T-cell (primary cell): ENCODE measurements around the gene PADI2. TPM values are rescaled to one million over a fixed set of nuclear protein-coding genes. Genes with fewer than 3 reads are reported as not detected.

Source experiments
- ATAC-seq, 4 experiments: fragments of 200-7000 bp in 3 of 4; fragments of 150-1000 bp in 1 of 4; cut with Tn5 transposase; replicated peaks in 1 of 4; 1 replicate in 3 of 4; 2 replicates in 1 of 4; pipeline ENCODE4 v1.10.0; 2021; ENCODE audit warnings: moderate library complexity in 3 of 4, mild to moderate bottlenecking in 2 of 4, moderate number of reproducible peaks in 1 of 4
- CTCF ChIA-PET, 2 donors: fragments of 300-600 bp; sonication (Branson Sonifier 250); formaldehyde crosslinking; loops; one replicate each; lab custom pipeline; 2022; ENCODE audit warnings: antibody characterized with exemption in 2 of 2; lab: Charles Lee
- POLR2A ChIA-PET, 2 donors: fragments of 300-600 bp; sonication (Branson Sonifier 250); formaldehyde crosslinking; loops; one replicate each; lab custom pipeline; 2022; ENCODE audit warnings: antibody characterized with exemption in 2 of 2; lab: Charles Lee
- DNase-seq, 35 experiments: peaks; one replicate each; pipeline versions ENCODE4 v3.0.0 to v3.0.0-alpha.2; 2013 to 2023
- H3K27ac ChIP-seq: one replicate; pipeline ENCODE4 v1.5.1; 2013; ENCODE audit warnings: low read length
- H3K27me3 ChIP-seq, 2 experiments: replicated peaks in 1 of 2; 1 replicate in 1 of 2; 2 replicates in 1 of 2; pipeline versions ENCODE4 v1.6.1 to v1.7.0; 2013; ENCODE audit warnings: low read length in 1 of 2, mixed read lengths in 1 of 2; ENCODE audit not compliant: control insufficient read depth in 2 of 2, insufficient read depth in 2 of 2; ENCODE audit errors: extremely low read depth in 1 of 2
- H3K36me3 ChIP-seq, 2 donors: 1 replicate in 1 of 2; 2 replicates in 1 of 2; pipeline versions ENCODE4 v1.6.1 to v1.7.0; 2013; ENCODE audit warnings: low read length in 1 of 2; ENCODE audit not compliant: control insufficient read depth in 2 of 2, insufficient read depth in 1 of 2; ENCODE audit errors: extremely low read depth in 1 of 2
- H3K4me1 ChIP-seq, 2 experiments: 1 replicate in 1 of 2; 2 replicates in 1 of 2; pipeline versions ENCODE4 v1.6.1 to v1.7.0; 2013; ENCODE audit warnings: low read length in 2 of 2, mixed read lengths in 1 of 2; ENCODE audit not compliant: insufficient read depth in 2 of 2, control insufficient read depth in 1 of 2; ENCODE audit errors: extremely low read depth in 1 of 2
- H3K4me3 ChIP-seq, 2 donors: 1 replicate in 1 of 2; 2 replicates in 1 of 2; pipeline versions ENCODE4 v1.5.1 to v1.7.0; 2013; ENCODE audit warnings: mild to moderate bottlenecking in 2 of 2, low read length in 1 of 2, moderate library complexity in 1 of 2; ENCODE audit not compliant: control insufficient read depth in 1 of 2; ENCODE audit errors: extremely low read depth in 1 of 2
- H3K9me3 ChIP-seq: 2 replicates; pipeline ENCODE4 v1.7.0; 2013
- H3K27ac Mint-ChIP-seq, 2 donors: one replicate each; pipeline ENCODE4 v1.8.0; 2020 to 2021; ENCODE audit warnings: mild to moderate bottlenecking in 2 of 2, mixed read lengths in 2 of 2
- H3K27me3 Mint-ChIP-seq, 2 donors: one replicate each; pipeline ENCODE4 v1.8.0; 2021 to 2022; ENCODE audit warnings: mixed read lengths in 2 of 2
- H3K36me3 Mint-ChIP-seq: one replicate; pipeline ENCODE4 v1.8.0; 2021; ENCODE audit warnings: mixed read lengths
- H3K4me1 Mint-ChIP-seq, 3 donors: one replicate each; pipeline ENCODE4 v1.8.0; 2020 to 2022; ENCODE audit warnings: mixed read lengths in 3 of 3, mild to moderate bottlenecking in 1 of 3
- H3K4me3 Mint-ChIP-seq, 3 donors: one replicate each; pipeline ENCODE4 v1.8.0; 2020 to 2022; ENCODE audit warnings: mild to moderate bottlenecking in 3 of 3, mixed read lengths in 3 of 3, moderate library complexity in 3 of 3
- H3K9me3 Mint-ChIP-seq, 3 donors: one replicate each; pipeline ENCODE4 v1.8.0; 2020 to 2022; ENCODE audit warnings: mixed read lengths in 3 of 3
- WGBS: methylation state at CpG from one replicate; pipeline ENCODE4 v1.1.5; 2013; ENCODE audit warnings: missing lambda C conversion rate; ENCODE audit not compliant: insufficient coverage; 5-methylcytosine and 5-hydroxymethylcytosine counted together
- total RNA-seq, 35 experiments: library from RNA in 6 of 35; stranded (reverse) in 6 of 35; fragments of 120-200 nt in 1 of 35; gene quantifications; one replicate each; pipeline versions ENCODE4 v1.2.1 to v1.2.4 and lab custom pipeline; 2013 to 2026

The PADI2 gene
- total RNA-seq, 5 donors from 2014 or later (not counting 1 experiment from before 2014, with no cell fraction given) = 0.23 to 0.35 (median 0.30) TPM; not detected in 2

DNA sequence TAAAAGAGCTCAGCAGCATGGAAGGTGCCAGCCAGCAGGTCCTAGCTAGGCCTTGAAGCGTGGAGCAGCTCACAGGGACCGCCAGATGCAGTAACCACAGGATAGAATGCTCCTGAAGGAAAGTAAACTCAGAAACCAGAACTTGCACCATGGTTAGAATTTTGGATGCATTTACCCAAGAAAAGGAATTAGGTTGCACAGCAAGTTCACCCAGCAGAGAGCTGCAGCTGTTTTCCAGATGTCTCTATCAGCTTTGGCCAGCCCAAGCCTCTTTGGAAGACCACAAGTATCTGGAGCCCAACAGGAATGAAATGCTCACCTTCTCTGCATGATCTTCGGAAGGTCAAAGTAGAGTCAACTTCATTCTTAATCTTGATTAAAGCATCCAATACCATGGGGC lies 86.5 kb downstream of the PADI2 start:
- peaks cover 0 to 4% (median 0%) of the 10 kb centered on the region in 3 donors for H3K4me1 Mint-ChIP-seq
- Histone ChIP-seq H3K27ac (no peak overlapping the region), H3K27me3 (no peaks in the 10 kb centered on the region), H3K36me3 (peaks cover 6 to 60% of the 10 kb centered on the region in 2 donors), H3K4me3 (no peak overlapping the region), H3K9me3 (no peaks in the 10 kb centered on the region), H3K4me1 (no peaks in the 10 kb centered on the region)
- no peaks in the 10 kb centered on the region for H3K9me3 Mint-ChIP-seq
- H3K27me3 Mint-ChIP-seq = no peaks in the 10 kb centered on the region
- WGBS = 94% methylated on average over 2 of the region's 3 CpGs
- no peak overlapping the region for H3K4me3 Mint-ChIP-seq
- CTCF ChIA-PET = interaction anchor here in 1 of 2 donors (0.7 kb wide), 2 partner anchors 13 to 73 kb away, joined by 3 read pairs; no protein-coding TSS in a partner anchor
- DNase-seq (no peak), ATAC-seq (no peak)
- H3K36me3 Mint-ChIP-seq = peaks cover 19% of the 10 kb centered on the region
- no peak overlapping the region for H3K27ac Mint-ChIP-seq
- POLR2A ChIA-PET = no interaction called here

DNA sequence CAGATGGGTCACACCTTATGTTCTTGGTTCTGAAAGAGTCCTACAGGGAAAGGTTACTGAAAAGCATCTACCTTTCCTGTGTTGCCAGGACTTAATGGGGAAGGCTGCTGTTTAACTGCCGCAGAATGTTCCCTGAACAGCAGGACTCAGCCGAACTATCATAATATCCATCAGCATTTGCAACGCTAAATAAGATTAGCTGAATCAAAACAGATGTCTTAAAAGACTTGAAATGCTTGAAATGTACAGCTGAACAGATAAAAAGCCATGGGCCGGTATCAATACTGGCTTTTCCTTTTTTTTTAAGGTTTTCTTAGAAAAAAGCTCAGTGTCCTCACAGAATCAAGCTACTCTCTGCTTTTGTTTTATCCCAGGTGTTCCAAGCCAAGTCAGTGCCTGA lies 87.8 kb downstream of the PADI2 start:
- H3K27ac ChIP-seq = no peak overlapping the region
- H3K27me3 Mint-ChIP-seq = no peaks in the 10 kb centered on the region
- no peaks in the 10 kb centered on the region for H3K9me3 Mint-ChIP-seq
- no peak overlapping the region for H3K4me3 Mint-ChIP-seq
- ChIA-PET CTCF (interaction anchor here in 1 of 2 donors (0.7 kb wide), 1 partner anchor 71 kb away, joined by 3 read pairs; no protein-coding TSS in a partner anchor), POLR2A (interaction anchor here (0.6 kb wide), 2 partner anchors 26 to 416 kb away, joined by 3 read pairs; no protein-coding TSS in a partner anchor)
- peaks cover 27% of the 10 kb centered on the region for H3K36me3 Mint-ChIP-seq
- peaks cover 0 to 2% (median 0%) of the 10 kb centered on the region in 3 donors for H3K4me1 Mint-ChIP-seq
- H3K4me3 ChIP-seq = no peak overlapping the region
- no peak overlapping the region for H3K27ac Mint-ChIP-seq
- DNase-seq (no peak), ATAC-seq (no peak)
- 90% methylated on average over 2 of the region's 4 CpGs for WGBS
- no peaks in the 10 kb centered on the region for H3K4me1 ChIP-seq
- no peaks in the 10 kb centered on the region for H3K9me3 ChIP-seq
- peaks cover 11 to 68% of the 10 kb centered on the region in 2 donors for H3K36me3 ChIP-seq
- no peaks in the 10 kb centered on the region for H3K27me3 ChIP-seq

DNA sequence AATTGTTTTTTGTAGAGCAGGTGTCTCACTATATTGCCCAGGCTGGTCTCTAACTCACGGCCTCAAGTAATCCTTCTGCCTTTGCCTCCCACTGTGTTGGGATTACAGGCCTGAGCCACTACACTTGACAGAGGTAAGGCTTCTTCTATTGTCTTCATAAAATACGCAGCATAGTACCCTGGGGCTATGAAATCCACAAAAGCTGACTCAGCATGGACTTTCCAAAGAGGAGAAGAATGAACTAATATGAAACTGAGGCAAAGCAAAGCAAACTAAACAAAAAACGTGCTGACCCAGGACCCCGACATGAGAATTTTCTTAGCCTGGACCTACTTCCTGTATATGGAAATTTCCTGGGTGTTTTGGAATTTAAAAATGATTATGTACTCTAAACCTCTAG lies 89.0 kb downstream of the PADI2 start:
- Histone ChIP-seq H3K27me3 (no peaks in the 10 kb centered on the region), H3K27ac (no peak overlapping the region), H3K36me3 (peaks cover 13 to 79% of the 10 kb centered on the region in 2 donors), H3K9me3 (no peaks in the 10 kb centered on the region), H3K4me1 (no peaks in the 10 kb centered on the region), H3K4me3 (no peak overlapping the region)
- peaks cover 0 to 2% (median 0%) of the 10 kb centered on the region in 3 donors for H3K4me1 Mint-ChIP-seq
- H3K36me3 Mint-ChIP-seq = peaks cover 27% of the 10 kb centered on the region
- no peaks in the 10 kb centered on the region for H3K27me3 Mint-ChIP-seq
- CTCF ChIA-PET = interaction anchor here in 1 of 2 donors (0.6 kb wide), 1 partner anchor 12 kb away, joined by 3 read pairs; no protein-coding TSS in a partner anchor
- 100% methylated on average over 2 of the region's 4 CpGs for WGBS
- H3K4me3 Mint-ChIP-seq = no peak overlapping the region
- no peaks in the 10 kb centered on the region for H3K9me3 Mint-ChIP-seq
- DNase-seq (no peak), ATAC-seq (no peak)
- no peak overlapping the region for H3K27ac Mint-ChIP-seq
- POLR2A ChIA-PET = no interaction called here

DNA sequence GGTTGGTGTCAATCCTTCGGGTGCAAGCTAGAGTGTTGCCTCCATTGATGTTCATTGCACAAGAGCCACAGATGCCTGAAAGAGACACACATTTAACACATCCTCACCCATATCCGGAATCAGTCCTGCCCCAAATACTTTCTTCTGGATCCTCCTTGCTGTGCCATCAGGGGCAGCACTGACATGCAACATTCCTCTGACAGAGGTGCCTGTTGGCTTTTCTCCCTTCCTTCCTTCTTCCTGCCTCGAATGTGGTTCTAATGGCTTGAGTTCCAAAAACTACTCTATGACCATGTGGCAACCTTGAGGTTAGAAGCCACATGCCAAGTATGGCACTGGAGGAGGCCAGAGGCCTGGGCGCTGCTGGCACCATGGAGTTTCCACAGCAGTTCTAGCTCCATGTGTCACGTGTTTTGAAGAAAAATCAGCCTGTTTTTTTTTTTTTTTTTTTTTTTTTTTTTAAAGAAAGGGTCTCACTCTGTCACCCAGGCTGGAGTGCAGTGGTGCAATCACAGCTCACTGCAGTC lies 90.5 kb downstream of the PADI2 start:
- Histone ChIP-seq H3K9me3 (no peaks in the 10 kb centered on the region), H3K36me3 (peaks cover 23 to 88% of the 10 kb centered on the region in 2 donors), H3K4me1 (no peaks in the 10 kb centered on the region), H3K27me3 (no peaks in the 10 kb centered on the region), H3K27ac (no peak overlapping the region), H3K4me3 (no peak overlapping the region)
- no peak overlapping the region for H3K4me3 Mint-ChIP-seq
- 100% methylated on average over 2 of the region's 5 CpGs for WGBS
- H3K9me3 Mint-ChIP-seq = no peaks in the 10 kb centered on the region
- H3K27me3 Mint-ChIP-seq = no peaks in the 10 kb centered on the region
- H3K4me1 Mint-ChIP-seq = peaks cover 0 to 2% (median 0%) of the 10 kb centered on the region in 3 donors
- ChIA-PET CTCF (interaction anchor here (0.6 to 0.7 kb wide), 3 partner anchors 17 to 103 kb away, joined by 5 to 8 read pairs (median 5); no protein-coding TSS in a partner anchor), POLR2A (interaction anchor here in 1 of 2 donors (0.6 kb wide), 1 partner anchor 1303 kb away, joined by 5 read pairs; no protein-coding TSS in a partner anchor)
- no peak overlapping the region for H3K27ac Mint-ChIP-seq
- peaks cover 26% of the 10 kb centered on the region for H3K36me3 Mint-ChIP-seq
- DNase-seq (no peak), ATAC-seq (no peak)

DNA sequence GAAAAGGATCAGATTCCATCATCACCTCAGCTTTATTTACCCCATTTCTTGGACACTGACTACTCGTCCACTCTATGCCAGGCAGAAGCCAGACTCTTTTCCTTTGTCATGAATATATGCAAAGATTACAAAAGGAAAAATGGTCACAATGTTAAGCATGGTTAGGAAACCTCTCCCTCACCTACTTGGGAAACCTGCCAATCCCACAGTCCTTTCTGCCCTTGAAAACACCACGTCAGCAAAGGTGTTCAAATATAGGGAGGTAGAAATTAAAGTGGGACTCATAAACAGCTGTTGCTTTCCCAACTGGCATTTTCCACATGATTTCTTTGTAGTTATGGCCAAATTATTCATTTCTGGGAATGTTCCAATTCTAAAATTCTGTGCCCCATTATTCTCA lies 91.4 kb downstream of the PADI2 start:
- no peaks in the 10 kb centered on the region for H3K4me1 ChIP-seq
- H3K36me3 Mint-ChIP-seq = peaks cover 30% of the 10 kb centered on the region
- no peaks in the 10 kb centered on the region for H3K27me3 ChIP-seq
- H3K9me3 ChIP-seq = no peaks in the 10 kb centered on the region
- no peak for DNase-seq
- CTCF ChIA-PET = no interaction called here
- no peaks in the 10 kb centered on the region for H3K27me3 Mint-ChIP-seq
- no peak overlapping the region for H3K27ac Mint-ChIP-seq
- H3K4me3 Mint-ChIP-seq = no peak overlapping the region
- POLR2A ChIA-PET = interaction anchor here in 1 of 2 donors (0.5 kb wide), 1 partner anchor 26 kb away, joined by 5 read pairs; the partner anchor contains the start of gene SDHB
- WGBS = no CpG with 5 or more reads among the region's 2 CpGs
- H3K9me3 Mint-ChIP-seq = no peaks in the 10 kb centered on the region
- peaks cover 25 to 89% of the 10 kb centered on the region in 2 donors for H3K36me3 ChIP-seq
- H3K4me3 ChIP-seq = no peak overlapping the region
- H3K27ac ChIP-seq = no peak overlapping the region
- no peak for ATAC-seq
- H3K4me1 Mint-ChIP-seq = peaks cover 0 to 2% (median 0%) of the 10 kb centered on the region in 3 donors

DNA sequence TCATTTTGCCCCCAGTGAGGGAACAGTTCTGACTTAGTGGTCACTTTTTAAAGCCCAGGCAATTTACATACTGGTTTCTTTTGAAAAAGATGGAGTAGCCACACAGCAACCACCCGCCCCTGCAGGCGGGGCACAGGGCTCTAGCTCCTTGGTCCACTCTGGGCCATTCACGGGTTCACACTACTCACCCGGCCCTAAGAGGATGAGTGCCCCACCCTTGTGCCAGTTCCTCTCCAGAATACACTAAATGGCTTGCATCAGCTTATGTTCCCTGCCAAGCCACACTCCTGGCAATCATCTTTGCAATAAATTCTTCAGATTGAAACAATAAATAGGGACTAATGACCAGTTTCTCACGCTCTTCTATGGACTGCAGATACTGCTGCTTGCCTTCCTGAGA lies 91.8 kb downstream of the PADI2 start:
- Mint-ChIP-seq H3K4me1 (peaks cover 0 to 2% (median 0%) of the 10 kb centered on the region in 3 donors), H3K27ac (no peak overlapping the region), H3K36me3 (peaks cover 33% of the 10 kb centered on the region), H3K9me3 (no peaks in the 10 kb centered on the region), H3K27me3 (no peaks in the 10 kb centered on the region), H3K4me3 (no peak overlapping the region)
- 100% methylated on average over 4 of the region's 5 CpGs for WGBS
- ChIA-PET POLR2A (no interaction called here), CTCF (no interaction called here)
- ATAC-seq (no peak), DNase-seq (no peak)
- Histone ChIP-seq H3K9me3 (no peaks in the 10 kb centered on the region), H3K27ac (no peak overlapping the region), H3K4me3 (no peak overlapping the region), H3K36me3 (peaks cover 22 to 89% of the 10 kb centered on the region in 2 donors), H3K27me3 (no peaks in the 10 kb centered on the region), H3K4me1 (no peaks in the 10 kb centered on the region)
